ENCODE measurements around the gene SYNJ2. TPM values are rescaled to one million over a fixed set of nuclear protein-coding genes. Genes with fewer than 3 reads are reported as not detected.

SYNJ2 gene
- total and polyA plus RNA-seq, 4 donors: 3.4 to 8.8 (median 4.8) TPM

- peak; percentile 1 for ATAC-seq (ENCODE audit: insufficient read depth, low FRiP score)
- peak overlapping the region; percentile 68 for H3K4me3 ChIP-seq
- H3K27ac ChIP-seq (ENCODE audit: low read depth in 1 of 2, low read length in 1 of 2): peak overlapping the region; percentile 58 to 93
- peaks cover 0 to 4% (median 0%) of the 10 kb centered on the region in 3 donors for H3K27me3 ChIP-seq (ENCODE audit: control insufficient read depth in 3 of 3, insufficient read depth in 3 of 3, low read length in 2 of 3)
- H3K9ac ChIP-seq (ENCODE audit: insufficient read depth in 1 of 2, low read length in 2 of 2): no peak overlapping the region
- DNase-seq: peak; percentile 41 to 50 (median 49)
- WGBS, 2 donors: 1% methylated on average over 32 to 36 of the region's 36 CpGs
- no peaks in the 10 kb centered on the region for H3K36me3 ChIP-seq (ENCODE audit: control insufficient read depth in 4 of 4, insufficient read depth in 4 of 4, low read length in 4 of 4)
- no peak for TF ChIP-seq CTCF (IDR thresholded peaks at IDR 0.05; ENCODE audit: control extremely low read depth, extremely low read depth)
- peaks cover 0 to 3% (median 0%) of the 10 kb centered on the region in 4 donors for H3K9me3 ChIP-seq (ENCODE audit: control insufficient read depth in 4 of 4, insufficient read depth in 3 of 4, low read length in 3 of 4)
- peaks cover 0 to 19% (median 7%) of the 10 kb centered on the region in 5 donors for H3K4me1 ChIP-seq (ENCODE audit: control insufficient read depth in 5 of 5, insufficient read depth in 5 of 5, low read length in 5 of 5)
Observed at GRCh38 chr6:157982102-157982562, 469 bp downstream of the SYNJ2 start.

GRCh38 chr6:157982563-157983405 is 1.1 kb downstream of the SYNJ2 start:
- H3K9me3 ChIP-seq (ENCODE audit: control insufficient read depth in 4 of 4, insufficient read depth in 3 of 4, low read length in 3 of 4): no peaks in the 10 kb centered on the region
- H3K4me3 ChIP-seq: peak overlapping the region; percentile 68
- H3K36me3 ChIP-seq (ENCODE audit: control insufficient read depth in 4 of 4, insufficient read depth in 4 of 4, low read length in 4 of 4): no peaks in the 10 kb centered on the region
- H3K9ac ChIP-seq (ENCODE audit: insufficient read depth in 1 of 2, low read length in 2 of 2): no peak overlapping the region
- H3K27ac ChIP-seq (ENCODE audit: low read depth in 1 of 2, low read length in 1 of 2): peak overlapping the region in 1 of 2 donors; percentile 93
- DNase-seq (peak in 1 of 3 donors; percentile 19), ATAC-seq (ENCODE audit: insufficient read depth, low FRiP score) (no peak)
- peaks cover 0 to 19% (median 7%) of the 10 kb centered on the region in 5 donors for H3K4me1 ChIP-seq (ENCODE audit: control insufficient read depth in 5 of 5, insufficient read depth in 5 of 5, low read length in 5 of 5)
- WGBS, 2 donors: 67 to 71% methylated on average over 17 of the region's 17 CpGs
- TF ChIP-seq CTCF (IDR thresholded peaks at IDR 0.05; ENCODE audit: control extremely low read depth, extremely low read depth): no peak
- H3K27me3 ChIP-seq (ENCODE audit: control insufficient read depth in 3 of 3, insufficient read depth in 3 of 3, low read length in 2 of 3): peaks cover 0 to 4% (median 0%) of the 10 kb centered on the region in 3 donors

DNA sequence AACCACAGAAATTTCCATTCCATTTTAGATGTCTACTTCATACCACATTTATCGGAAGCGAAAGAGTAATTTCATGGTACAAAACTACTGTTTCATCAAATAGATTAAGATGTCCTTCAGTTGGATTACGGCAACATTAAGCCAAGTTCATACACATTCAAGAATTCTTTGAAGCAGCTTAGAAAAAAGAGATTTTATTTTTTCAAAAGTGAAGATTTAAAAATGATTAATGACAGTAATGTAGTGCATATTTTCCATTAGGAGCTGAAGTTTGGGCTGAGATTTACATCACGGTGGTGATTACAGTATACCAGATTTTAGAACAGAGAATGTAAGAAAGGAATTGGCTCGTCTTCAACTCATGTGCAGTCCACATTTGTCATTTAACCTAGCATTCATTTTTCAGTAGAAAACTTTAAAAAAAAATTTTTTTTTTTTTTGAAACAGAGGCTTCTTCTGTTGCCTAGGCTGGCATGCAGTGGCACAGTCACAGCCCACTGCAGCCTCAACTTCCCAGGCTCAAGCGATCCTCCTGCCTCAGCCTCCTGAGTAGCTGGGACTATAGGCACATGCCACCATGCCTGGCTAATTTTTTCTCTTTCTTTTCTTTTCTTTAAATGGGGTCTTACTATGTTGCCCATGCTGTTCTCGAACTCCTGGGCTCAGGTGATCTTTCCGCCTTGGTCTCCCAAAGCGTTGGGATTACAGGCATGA is 1.9 kb downstream of the SYNJ2 start:
- DNase-seq (no peak), ATAC-seq (ENCODE audit: insufficient read depth, low FRiP score) (no peak)
- Histone ChIP-seq H3K4me1 (ENCODE audit: control insufficient read depth in 5 of 5, insufficient read depth in 5 of 5, low read length in 5 of 5) (peaks cover 0 to 19% (median 7%) of the 10 kb centered on the region in 5 donors), H3K27ac (ENCODE audit: low read depth in 1 of 2, low read length in 1 of 2) (no peak overlapping the region), H3K9me3 (ENCODE audit: control insufficient read depth in 4 of 4, insufficient read depth in 3 of 4, low read length in 3 of 4) (no peaks in the 10 kb centered on the region), H3K4me3 (no peak overlapping the region), H3K27me3 (ENCODE audit: control insufficient read depth in 3 of 3, insufficient read depth in 3 of 3, low read length in 2 of 3) (peaks cover 0 to 4% (median 0%) of the 10 kb centered on the region in 3 donors), H3K9ac (ENCODE audit: insufficient read depth in 1 of 2, low read length in 2 of 2) (no peak overlapping the region), H3K36me3 (ENCODE audit: control insufficient read depth in 4 of 4, insufficient read depth in 4 of 4, low read length in 4 of 4) (no peaks in the 10 kb centered on the region)
- no peak for TF ChIP-seq CTCF (IDR thresholded peaks at IDR 0.05; ENCODE audit: control extremely low read depth, extremely low read depth)
- 89 to 92% methylated on average over 9 of the region's 9 CpGs for WGBS, 2 donors

Data from lung (tissue), 12 donors.